ENCODE measurements around the gene ZBTB16. TPM values are rescaled to one million over a fixed set of nuclear protein-coding genes. Genes with fewer than 3 reads are reported as not detected.

ZBTB16 gene
- total and polyA plus RNA-seq, 8 donors: 7.9 to 318 (median 55.3) TPM

DNA sequence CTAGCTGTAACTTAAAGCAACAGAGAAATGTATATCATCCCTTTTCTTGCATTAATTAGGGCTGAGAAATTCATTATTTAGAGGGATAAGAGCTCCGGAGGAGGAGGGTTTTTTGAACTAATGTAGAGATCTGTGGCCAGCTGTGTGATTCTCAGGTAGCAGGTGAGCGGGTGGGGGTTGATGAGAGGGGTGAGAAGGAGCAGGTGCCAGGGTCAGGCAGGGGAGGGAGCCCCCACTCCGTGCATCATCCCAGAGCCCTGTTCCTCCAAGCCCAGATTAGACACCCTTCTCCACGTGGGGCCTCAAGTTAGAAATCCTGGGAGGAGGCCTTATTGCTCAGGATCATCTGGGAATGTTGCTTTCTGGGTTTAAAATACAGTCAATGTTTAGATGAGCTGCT is 24.9 kb downstream of the ZBTB16 start:
- 52 to 71% (median 60%) methylated on average over 4 of the region's 4 CpGs for whole genome bisulfite sequencing, 5 donors
- TF ChIP-seq CTCF (IDR thresholded peaks at IDR 0.05): no peak
- TF ChIP-seq EP300 (IDR thresholded peaks at IDR 0.05): no peak
- no peak for TF ChIP-seq POLR2AphosphoS5 (IDR thresholded peaks at IDR 0.05)
- no peak for TF ChIP-seq POLR2A (IDR thresholded peaks at IDR 0.05)
- H3K36me3 ChIP-seq: peaks cover 16 to 68% (median 57%) of the 10 kb centered on the region in 4 donors
- H3K4me3 ChIP-seq: no peak overlapping the region
- peaks cover 91 to 100% (median 97%) of the 10 kb centered on the region in 4 donors for H3K4me1 ChIP-seq
- H3K9me3 ChIP-seq: no peaks in the 10 kb centered on the region
- intact Hi-C loops (cut with DNase I; ENCODE audit: low total_unique reads): loop anchor here (10.0 kb wide), 1 partner anchor 50 kb away; no protein-coding TSS in a partner anchor
- H3K27ac ChIP-seq: peak overlapping the region in 3 of 5 donors; percentile 16 to 81 (median 52)
- H3K27me3 ChIP-seq: no peaks in the 10 kb centered on the region
- DNase-seq: no peak

GRCh38 chr11:114085965-114086793 is 26.7 kb downstream of the ZBTB16 start:
- Histone ChIP-seq H3K27ac (peak overlapping the region; percentile 28 to 81 (median 52)), H3K4me3 (peak overlapping the region in 1 of 4 donors; percentile 14), H3K27me3 (no peaks in the 10 kb centered on the region), H3K4me1 (peaks cover 93 to 100% (median 97%) of the 10 kb centered on the region in 4 donors), H3K36me3 (peaks cover 21 to 63% (median 57%) of the 10 kb centered on the region in 4 donors), H3K9me3 (no peaks in the 10 kb centered on the region)
- 35 to 52% (median 43%) methylated on average over 6 to 7 of the region's 7 CpGs for WGBS, 5 donors
- intact Hi-C loops (cut with DNase I; ENCODE audit: low total_unique reads): loop anchor here (10.0 kb wide), 1 partner anchor 49 kb away; no protein-coding TSS in a partner anchor
- TF ChIP-seq POLR2AphosphoS5 (IDR thresholded peaks at IDR 0.05) (peak in 2 of 3 donors; percentile 54 to 74), EP300 (IDR thresholded peaks at IDR 0.05) (no peak), CTCF (IDR thresholded peaks at IDR 0.05) (no peak), POLR2A (IDR thresholded peaks at IDR 0.05) (no peak)
- peak; percentile 74 to 83 for DNase-seq

DNA sequence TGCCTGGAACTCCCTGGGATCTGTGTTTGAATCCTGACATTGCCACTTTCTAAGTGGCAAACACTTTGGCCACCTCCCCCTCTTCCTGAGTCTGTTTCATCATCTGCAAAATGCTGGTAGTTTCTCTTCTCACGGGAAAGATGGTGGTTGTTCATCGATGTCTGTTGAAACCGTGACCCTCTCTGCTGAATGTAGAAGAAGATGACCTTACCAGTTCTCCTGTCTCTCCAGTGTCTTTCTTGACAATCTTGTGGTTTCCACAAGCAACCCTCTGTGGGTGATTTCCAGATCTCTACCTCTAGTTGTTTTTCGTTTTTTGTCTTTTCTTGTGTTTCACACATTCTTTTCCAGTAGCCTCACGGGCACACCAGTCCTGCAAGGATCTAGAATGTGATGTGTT is 27.5 kb downstream of the ZBTB16 start:
- H3K27ac ChIP-seq: peak overlapping the region in 4 of 5 donors; percentile 1 to 81 (median 22)
- H3K36me3 ChIP-seq: peaks cover 21 to 63% (median 57%) of the 10 kb centered on the region in 4 donors
- no peak overlapping the region for H3K4me3 ChIP-seq
- H3K27me3 ChIP-seq: no peaks in the 10 kb centered on the region
- H3K9me3 ChIP-seq: no peaks in the 10 kb centered on the region
- no peak for DNase-seq
- WGBS, 5 donors: 73 to 87% (median 80%) methylated on average over 5 of the region's 5 CpGs
- no peak for TF ChIP-seq POLR2AphosphoS5 (IDR thresholded peaks at IDR 0.05)
- no peak for TF ChIP-seq EP300 (IDR thresholded peaks at IDR 0.05)
- no peak for TF ChIP-seq CTCF (IDR thresholded peaks at IDR 0.05)
- TF ChIP-seq POLR2A (IDR thresholded peaks at IDR 0.05): no peak
- intact Hi-C loops (cut with DNase I; ENCODE audit: low total_unique reads): loop anchor here (10.0 kb wide), 1 partner anchor 48 kb away; no protein-coding TSS in a partner anchor
- peaks cover 94 to 100% (median 97%) of the 10 kb centered on the region in 4 donors for H3K4me1 ChIP-seq

- Histone ChIP-seq H3K27ac (peak overlapping the region in 3 of 5 donors; percentile 7 to 40 (median 9)), H3K36me3 (peaks cover 21 to 57% (median 51%) of the 10 kb centered on the region in 4 donors), H3K4me3 (peak overlapping the region in 1 of 4 donors; percentile 17), H3K9me3 (no peaks in the 10 kb centered on the region), H3K4me1 (peaks cover 94 to 100% (median 97%) of the 10 kb centered on the region in 4 donors), H3K27me3 (no peaks in the 10 kb centered on the region)
- no peak for TF ChIP-seq CTCF (IDR thresholded peaks at IDR 0.05)
- TF ChIP-seq POLR2A (IDR thresholded peaks at IDR 0.05): no peak
- WGBS, 5 donors: 74 to 83% (median 79%) methylated on average over 9 of the region's 9 CpGs
- intact Hi-C loops (cut with DNase I; ENCODE audit: low total_unique reads): loop anchor here (10.0 kb wide), 1 partner anchor 47 kb away; no protein-coding TSS in a partner anchor
- DNase-seq: no peak
Measured at GRCh38 chr11:114088216-114088615, 28.7 kb downstream of the ZBTB16 start.

Data from stomach (tissue), 9 donors.